Mammary epithelial cell (primary cell): Measurements from ENCODE around the gene LRRC37A.
"Not testable (repeated sequence)": the region's sequence is repeated elsewhere in the genome, so short reads cannot be mapped to it uniquely, and the experiment has no call there.

Experiments used
- CTCF ChIP-seq, 2 donors: IDR thresholded peaks in 1 of 2; conservative IDR thresholded peaks in 1 of 2; 2 replicates each; pipeline ENCODE4 v1.5.1; 2011 to 2012; ENCODE audit warnings: inconsistent platforms in 2 of 2, low read length in 2 of 2, mild to moderate bottlenecking in 2 of 2, control low read depth in 1 of 2, low read depth in 1 of 2; ENCODE audit not compliant: insufficient read depth in 1 of 2; ENCODE audit errors: extremely low read depth in 1 of 2
- EZH2 ChIP-seq: IDR thresholded peaks from 2 replicates; pipeline ENCODE4 v1.6.1; 2012; ENCODE audit warnings: low read length, inconsistent platforms, borderline replicate concordance

- not testable (repeated sequence) for TF ChIP-seq EZH2; CTCF (conservative IDR thresholded peaks at IDR 0.05 in 1 of 2, IDR thresholded peaks at IDR 0.05 in 1 of 2; ENCODE audit: extremely low read depth in 1 of 2, insufficient read depth in 1 of 2, low read depth in 1 of 2, low read length in 2 of 2)
Observed at GRCh38 chr17:46342131-46342530, 47.2 kb downstream of the LRRC37A start.
